SK-N-SH (cell line): Measurements from ENCODE around the gene UGT1A10.

ENCODE experiments used
- POLR2AphosphoS5 ChIP-seq: IDR thresholded peaks from 2 replicates; pipeline ENCODE4 v1.6.1; 2012; ENCODE audit warnings: low read depth, low read length
- RFX5 ChIP-seq: IDR thresholded peaks from 2 replicates; pipeline ENCODE4 v1.6.1; 2012; ENCODE audit warnings: mild to moderate bottlenecking, improper control_type of control experiment, low read length
- TF ChIP-seq, protein P1 (sequence below): fragments of 200-600 bp; sonication (generic); IDR thresholded peaks from 2 replicates; pipeline ENCODE4 v1.6.1; 2017; ENCODE audit warnings: antibody characterized with exemption, mild to moderate bottlenecking, moderate library complexity
- TF ChIP-seq, protein P2 (sequence below): IDR thresholded peaks from 2 replicates; pipeline ENCODE4 v1.6.1; 2012; ENCODE audit warnings: mild to moderate bottlenecking, low read depth, low read length, moderate library complexity

DNA sequence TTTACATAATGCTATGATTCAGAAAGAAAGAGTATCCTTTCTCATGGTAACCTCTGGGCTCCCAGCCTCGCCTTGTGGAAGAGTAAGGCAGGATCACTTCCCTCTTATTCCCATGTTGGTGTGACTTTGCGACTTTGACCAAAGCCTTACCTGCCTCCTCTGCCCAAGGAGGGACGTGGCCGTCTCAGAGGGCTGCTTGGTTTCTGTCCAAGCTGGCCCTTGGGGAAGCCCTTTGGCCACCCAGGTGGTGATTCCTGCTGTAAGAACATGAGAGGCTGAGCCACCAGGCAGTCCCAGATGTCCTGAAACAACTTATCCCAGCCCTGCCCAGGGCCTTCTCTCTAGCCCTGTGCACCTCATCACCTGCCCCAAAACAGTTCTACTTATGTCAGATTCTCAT is 62.5 kb downstream of the UGT1A10 start:
- TF ChIP-seq, protein P1, sequence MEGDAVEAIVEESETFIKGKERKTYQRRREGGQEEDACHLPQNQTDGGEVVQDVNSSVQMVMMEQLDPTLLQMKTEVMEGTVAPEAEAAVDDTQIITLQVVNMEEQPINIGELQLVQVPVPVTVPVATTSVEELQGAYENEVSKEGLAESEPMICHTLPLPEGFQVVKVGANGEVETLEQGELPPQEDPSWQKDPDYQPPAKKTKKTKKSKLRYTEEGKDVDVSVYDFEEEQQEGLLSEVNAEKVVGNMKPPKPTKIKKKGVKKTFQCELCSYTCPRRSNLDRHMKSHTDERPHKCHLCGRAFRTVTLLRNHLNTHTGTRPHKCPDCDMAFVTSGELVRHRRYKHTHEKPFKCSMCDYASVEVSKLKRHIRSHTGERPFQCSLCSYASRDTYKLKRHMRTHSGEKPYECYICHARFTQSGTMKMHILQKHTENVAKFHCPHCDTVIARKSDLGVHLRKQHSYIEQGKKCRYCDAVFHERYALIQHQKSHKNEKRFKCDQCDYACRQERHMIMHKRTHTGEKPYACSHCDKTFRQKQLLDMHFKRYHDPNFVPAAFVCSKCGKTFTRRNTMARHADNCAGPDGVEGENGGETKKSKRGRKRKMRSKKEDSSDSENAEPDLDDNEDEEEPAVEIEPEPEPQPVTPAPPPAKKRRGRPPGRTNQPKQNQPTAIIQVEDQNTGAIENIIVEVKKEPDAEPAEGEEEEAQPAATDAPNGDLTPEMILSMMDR: no peak
- TF ChIP-seq RFX5 (no peak), POLR2AphosphoS5 (no peak)
- TF ChIP-seq, protein P2, sequence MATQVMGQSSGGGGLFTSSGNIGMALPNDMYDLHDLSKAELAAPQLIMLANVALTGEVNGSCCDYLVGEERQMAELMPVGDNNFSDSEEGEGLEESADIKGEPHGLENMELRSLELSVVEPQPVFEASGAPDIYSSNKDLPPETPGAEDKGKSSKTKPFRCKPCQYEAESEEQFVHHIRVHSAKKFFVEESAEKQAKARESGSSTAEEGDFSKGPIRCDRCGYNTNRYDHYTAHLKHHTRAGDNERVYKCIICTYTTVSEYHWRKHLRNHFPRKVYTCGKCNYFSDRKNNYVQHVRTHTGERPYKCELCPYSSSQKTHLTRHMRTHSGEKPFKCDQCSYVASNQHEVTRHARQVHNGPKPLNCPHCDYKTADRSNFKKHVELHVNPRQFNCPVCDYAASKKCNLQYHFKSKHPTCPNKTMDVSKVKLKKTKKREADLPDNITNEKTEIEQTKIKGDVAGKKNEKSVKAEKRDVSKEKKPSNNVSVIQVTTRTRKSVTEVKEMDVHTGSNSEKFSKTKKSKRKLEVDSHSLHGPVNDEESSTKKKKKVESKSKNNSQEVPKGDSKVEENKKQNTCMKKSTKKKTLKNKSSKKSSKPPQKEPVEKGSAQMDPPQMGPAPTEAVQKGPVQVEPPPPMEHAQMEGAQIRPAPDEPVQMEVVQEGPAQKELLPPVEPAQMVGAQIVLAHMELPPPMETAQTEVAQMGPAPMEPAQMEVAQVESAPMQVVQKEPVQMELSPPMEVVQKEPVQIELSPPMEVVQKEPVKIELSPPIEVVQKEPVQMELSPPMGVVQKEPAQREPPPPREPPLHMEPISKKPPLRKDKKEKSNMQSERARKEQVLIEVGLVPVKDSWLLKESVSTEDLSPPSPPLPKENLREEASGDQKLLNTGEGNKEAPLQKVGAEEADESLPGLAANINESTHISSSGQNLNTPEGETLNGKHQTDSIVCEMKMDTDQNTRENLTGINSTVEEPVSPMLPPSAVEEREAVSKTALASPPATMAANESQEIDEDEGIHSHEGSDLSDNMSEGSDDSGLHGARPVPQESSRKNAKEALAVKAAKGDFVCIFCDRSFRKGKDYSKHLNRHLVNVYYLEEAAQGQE: no peak
